HG03575 (cell line): Measurements from ENCODE around the gene LSG1.
A peak's percentile ranks its signal among the peaks of the same experiment; 100 is the strongest.

Experiments used
- ATAC-seq: cut with Tn5 transposase; IDR thresholded peaks from one replicate; pipeline ENCODE4 v1.9.1; 2021; ENCODE audit not compliant: unreplicated experiment, insufficient number of reproducible peaks, low FRiP score; ENCODE audit errors: extremely low read depth

LSG1 gene

GRCh38 chr3:194671900-194672808 is at the start of gene LSG1:
TSS of gene LSG1 (minus strand) at chr3:194672191. CDS start at chr3:194672162, 29 bp downstream.
- ATAC-seq: no peak

GRCh38 chr3:194720048-194720447 is 48.1 kb upstream of the LSG1 start:
- ATAC-seq: no peak

GRCh38 chr3:194718079-194718478 is 46.1 kb upstream of the LSG1 start:
- no peak for ATAC-seq

GRCh38 chr3:194715022-194715800 is 43.2 kb upstream of the LSG1 start:
- no peak for ATAC-seq

- ATAC-seq: no peak
Measured at GRCh38 chr3:194714564-194714963, 42.6 kb upstream of the LSG1 start.

GRCh38 chr3:194714137-194714455 is 42.1 kb upstream of the LSG1 start:
- ATAC-seq: no peak

GRCh38 chr3:194713299-194714136 is 41.5 kb upstream of the LSG1 start:
- no peak for ATAC-seq

- no peak for ATAC-seq
Measured at GRCh38 chr3:194711913-194712312, 39.9 kb upstream of the LSG1 start.

GRCh38 chr3:194711286-194711685 is 39.3 kb upstream of the LSG1 start:
- ATAC-seq: no peak

GRCh38 chr3:194707147-194707540 is 35.2 kb upstream of the LSG1 start:
- ATAC-seq: no peak

GRCh38 chr3:194705761-194706160 is 33.8 kb upstream of the LSG1 start:
- no peak for ATAC-seq

GRCh38 chr3:194705227-194705626 is 33.2 kb upstream of the LSG1 start:
- ATAC-seq: no peak

- no peak for ATAC-seq
Measured at GRCh38 chr3:194702545-194702944, 30.6 kb upstream of the LSG1 start.

GRCh38 chr3:194696702-194697101 is 24.7 kb upstream of the LSG1 start:
- ATAC-seq: no peak

GRCh38 chr3:194691481-194692283 is 19.7 kb upstream of the LSG1 start:
- peak; percentile 48 for ATAC-seq

- ATAC-seq: no peak
Measured at GRCh38 chr3:194690501-194691372, 18.7 kb upstream of the LSG1 start.

GRCh38 chr3:194689493-194689944 is 17.5 kb upstream of the LSG1 start:
- ATAC-seq: no peak

- no peak for ATAC-seq
Measured at GRCh38 chr3:194688946-194689345, 17.0 kb upstream of the LSG1 start.
